Fibroblast of pulmonary artery (primary cell): ENCODE data around the gene DUS1L.

Source experiments
- DNase-seq: peaks from one replicate; pipeline ENCODE4 v3.0.0-alpha.2; 2010; ENCODE audit warnings: low read depth
- H3K4me3 ChIP-seq: replicated peaks from 2 replicates; pipeline ENCODE4 v1.5.1; 2011; ENCODE audit warnings: low read depth, mild to moderate bottlenecking, control low read depth, low read length, moderate library complexity
- CTCF ChIP-seq: IDR thresholded peaks from 2 replicates; pipeline ENCODE4 v1.5.1; 2011; ENCODE audit warnings: mild to moderate bottlenecking, control low read depth, low read length, inconsistent platforms; ENCODE audit errors: missing control alignments

Gene DUS1L

GRCh38 chr17:82030470-82031302, 34.9 kb downstream of the DUS1L start:
- DNase-seq = peak; percentile 89
- peak overlapping the region; percentile 53 for H3K4me3 ChIP-seq
- TF ChIP-seq CTCF = peak; percentile 71

GRCh38 chr17:82029990-82030469, 35.6 kb downstream of the DUS1L start:
- no peak overlapping the region for H3K4me3 ChIP-seq
- no peak for TF ChIP-seq CTCF

GRCh38 chr17:82029391-82029790, 36.2 kb downstream of the DUS1L start:
- H3K4me3 ChIP-seq = no peak overlapping the region
- no peak for DNase-seq
- no peak for TF ChIP-seq CTCF

More at GRCh38 chr17:82029990-82030469, 35.6 kb downstream of the DUS1L start:
- no peak for DNase-seq

GRCh38 chr17:82028966-82029365, 36.6 kb downstream of the DUS1L start:
- TF ChIP-seq CTCF = no peak
- no peak overlapping the region for H3K4me3 ChIP-seq
- no peak for DNase-seq

DNA sequence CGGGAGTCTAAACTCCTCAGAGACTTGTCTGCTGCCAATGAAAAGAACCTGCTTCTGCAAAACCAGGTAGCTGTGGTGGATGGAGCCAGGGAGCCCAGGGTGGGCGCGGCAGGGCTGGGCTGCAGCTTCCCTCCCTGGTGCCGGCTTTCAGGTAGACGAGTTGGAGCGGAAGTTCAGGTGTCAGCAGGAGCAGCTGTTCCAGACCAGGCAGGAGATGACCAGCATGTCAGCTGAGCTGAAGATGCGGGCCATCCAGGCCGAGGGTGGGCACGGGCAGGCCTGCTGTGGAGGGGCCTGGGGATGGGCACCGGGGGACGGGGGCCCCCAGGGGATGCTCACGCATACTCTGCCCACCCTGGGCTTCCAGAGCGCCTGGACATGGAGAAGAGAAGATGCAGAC, 37.4 kb downstream of the DUS1L start:
- no peak for DNase-seq

GRCh38 chr17:82025401-82026107, 40.0 kb downstream of the DUS1L start:
- no peak overlapping the region for H3K4me3 ChIP-seq
- DNase-seq = no peak
- TF ChIP-seq CTCF = no peak

More for the DNA sequence above, 37.4 kb downstream of the DUS1L start:
- H3K4me3 ChIP-seq = no peak overlapping the region
- TF ChIP-seq CTCF = no peak
